Testis (tissue), 2 donors: ENCODE data around the gene IQCF6.

Experiments used
- CTCF ChIP-seq, 3 experiments: fragments of 450-650 bp in 2 of 3; fragments of 200-600 bp in 1 of 3; sonication (generic) in 1 of 3; IDR thresholded peaks; one replicate each; pipeline ENCODE4 v1.5.1; 2016 to 2019; ENCODE audit warnings: antibody characterized with exemption in 3 of 3, mild to moderate bottlenecking in 2 of 3, moderate library complexity in 1 of 3
- POLR2A ChIP-seq: fragments of 450-650 bp; IDR thresholded peaks from one replicate; pipeline ENCODE4 v1.6.1; 2017; ENCODE audit warnings: antibody characterized with exemption, mild to moderate bottlenecking, moderate library complexity

- no peak for TF ChIP-seq CTCF (IDR thresholded peaks at IDR 0.05)
- no peak for TF ChIP-seq POLR2A
These were observed 31.2 kb downstream of the IQCF6 start for GRCh38 chr3:51747840-51748239.
